Measurements from ENCODE around the gene NKRF. TPM values are rescaled to one million over a fixed set of nuclear protein-coding genes. Genes with fewer than 3 reads are reported as not detected.

NKRF gene
- total RNA-seq, 1 donor from 2014 or later: 25.1 TPM

DNA sequence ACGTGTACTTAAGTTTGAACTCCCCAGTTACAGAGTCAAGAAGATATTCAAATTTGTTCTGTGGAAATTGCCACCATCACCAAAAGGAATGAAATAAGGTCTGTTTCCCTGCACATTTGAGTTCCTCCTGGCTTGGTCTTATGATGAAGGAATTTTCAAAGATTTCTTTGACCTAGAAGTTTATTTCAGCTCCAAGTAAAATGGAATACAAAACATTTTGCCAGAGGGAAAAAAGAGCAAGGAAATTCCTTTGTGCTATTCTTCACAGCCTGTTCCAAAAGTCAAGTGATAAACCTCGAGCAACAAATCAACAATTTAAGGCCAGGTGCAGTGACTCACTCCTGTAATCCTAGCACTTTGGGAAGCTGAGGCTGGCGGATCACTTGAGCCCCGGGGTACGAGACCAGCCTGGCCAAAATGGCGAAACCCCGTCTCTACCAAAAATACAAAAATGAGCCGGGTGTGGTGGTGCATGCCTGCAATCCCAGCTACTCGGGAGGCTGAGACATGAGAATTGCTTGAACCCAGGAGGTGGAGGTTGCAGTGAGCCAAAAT lies 3.4 kb downstream of the NKRF start:
- Mint-ChIP-seq H3K27ac (no peak overlapping the region), H3K36me3 (ENCODE audit: low read depth) (peaks cover 27% of the 10 kb centered on the region), H3K4me3 (ENCODE audit: low read depth) (no peak overlapping the region), H3K9me3 (no peaks in the 10 kb centered on the region), H3K27me3 (ENCODE audit: low read depth) (no peaks in the 10 kb centered on the region), H3K4me1 (ENCODE audit: low read depth) (peaks cover 17% of the 10 kb centered on the region)
- intact Hi-C loops (cut with micrococcal nuclease): loop anchor here (10.0 kb wide), 1 partner anchor 88 kb away; no protein-coding TSS in a partner anchor
- no peak for DNase-seq (ENCODE audit: low spot score)

DNA sequence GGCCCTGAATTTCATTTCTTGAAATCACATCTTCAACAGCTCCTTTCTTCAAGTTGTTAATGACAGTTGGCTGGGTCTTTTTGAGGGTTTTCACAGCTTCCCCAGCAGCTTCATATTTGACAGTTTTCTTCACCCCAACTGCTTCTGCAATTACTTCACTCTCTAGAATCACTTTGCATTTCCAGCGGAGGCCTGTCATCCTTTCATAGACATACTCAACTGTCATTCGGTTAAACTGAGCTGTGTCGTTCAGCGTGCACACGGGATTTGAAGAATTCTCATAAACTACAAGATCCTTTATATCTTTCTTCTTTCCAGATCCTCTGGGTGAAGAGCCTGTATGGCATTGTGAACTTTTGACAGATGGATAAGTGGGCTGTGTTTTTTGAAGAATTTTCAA lies 16.4 kb downstream of the NKRF start:
- no peak overlapping the region for H3K27ac Mint-ChIP-seq
- H3K9me3 Mint-ChIP-seq: no peaks in the 10 kb centered on the region
- H3K4me3 Mint-ChIP-seq (ENCODE audit: low read depth): no peak overlapping the region
- DNase-seq (ENCODE audit: low spot score): no peak
- peaks cover 33% of the 10 kb centered on the region for H3K36me3 Mint-ChIP-seq (ENCODE audit: low read depth)
- no peaks in the 10 kb centered on the region for H3K4me1 Mint-ChIP-seq (ENCODE audit: low read depth)
- no peaks in the 10 kb centered on the region for H3K27me3 Mint-ChIP-seq (ENCODE audit: low read depth)
- intact Hi-C loops (cut with micrococcal nuclease): no loop called here

DNA sequence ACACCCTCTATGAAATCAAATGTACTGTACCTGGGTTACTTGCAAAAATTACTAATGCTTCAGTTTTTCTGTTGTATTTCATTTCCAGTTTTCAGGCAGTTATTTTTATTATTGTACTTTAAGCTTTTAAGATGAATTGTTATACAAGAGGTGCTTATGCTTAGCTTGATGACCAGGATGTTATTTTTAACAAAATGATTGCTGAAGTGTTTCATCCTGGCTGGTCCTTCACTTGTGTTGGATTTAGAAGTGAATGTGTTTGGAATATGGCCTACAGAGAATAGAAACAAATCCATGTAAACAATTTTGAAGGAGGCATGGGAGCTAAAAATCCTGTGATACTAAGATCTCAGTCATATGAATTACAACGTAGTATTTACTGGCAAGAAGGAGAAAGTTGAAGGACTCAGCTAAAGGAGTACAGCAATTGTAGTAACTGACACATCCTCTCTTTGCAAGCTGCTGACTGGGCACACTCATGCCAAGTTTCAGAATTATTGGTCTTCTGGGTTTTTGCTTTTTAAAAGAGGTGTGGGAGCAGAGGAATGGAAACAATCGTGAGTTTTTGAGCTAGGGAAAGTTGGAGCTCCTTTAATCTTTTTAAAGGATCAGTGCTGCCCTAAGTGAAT lies 22.7 kb downstream of the NKRF start:
- H3K27me3 Mint-ChIP-seq (ENCODE audit: low read depth): no peaks in the 10 kb centered on the region
- H3K4me3 Mint-ChIP-seq (ENCODE audit: low read depth): no peak overlapping the region
- peaks cover 16% of the 10 kb centered on the region for H3K36me3 Mint-ChIP-seq (ENCODE audit: low read depth)
- no peak overlapping the region for H3K27ac Mint-ChIP-seq
- DNase-seq (ENCODE audit: low spot score): no peak
- intact Hi-C loops (cut with micrococcal nuclease): no loop called here
- H3K9me3 Mint-ChIP-seq: no peaks in the 10 kb centered on the region
- H3K4me1 Mint-ChIP-seq (ENCODE audit: low read depth): peaks cover 10% of the 10 kb centered on the region

DNA sequence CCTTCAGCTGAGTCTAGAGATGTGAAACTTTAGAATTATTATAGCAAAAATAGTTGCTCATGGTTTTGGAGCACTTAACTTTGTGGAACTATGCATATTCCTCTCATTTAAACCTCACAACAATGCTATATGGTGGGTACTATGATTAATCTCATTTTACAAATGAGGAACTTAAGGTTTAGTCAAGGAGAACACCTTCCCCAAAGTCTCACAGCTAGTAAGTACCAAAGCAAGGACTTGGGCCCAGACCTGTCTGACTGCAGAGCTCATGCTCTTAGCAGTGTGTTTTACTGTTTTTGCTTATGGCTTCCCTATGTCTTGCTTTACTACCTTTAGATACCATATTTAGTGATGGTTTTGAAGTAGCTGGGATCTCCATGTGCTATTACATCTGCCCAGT lies 26.8 kb downstream of the NKRF start:
- intact Hi-C loops (cut with micrococcal nuclease): loop anchor here (10.0 kb wide), 1 partner anchor 95 kb away; no protein-coding TSS in a partner anchor

DNA sequence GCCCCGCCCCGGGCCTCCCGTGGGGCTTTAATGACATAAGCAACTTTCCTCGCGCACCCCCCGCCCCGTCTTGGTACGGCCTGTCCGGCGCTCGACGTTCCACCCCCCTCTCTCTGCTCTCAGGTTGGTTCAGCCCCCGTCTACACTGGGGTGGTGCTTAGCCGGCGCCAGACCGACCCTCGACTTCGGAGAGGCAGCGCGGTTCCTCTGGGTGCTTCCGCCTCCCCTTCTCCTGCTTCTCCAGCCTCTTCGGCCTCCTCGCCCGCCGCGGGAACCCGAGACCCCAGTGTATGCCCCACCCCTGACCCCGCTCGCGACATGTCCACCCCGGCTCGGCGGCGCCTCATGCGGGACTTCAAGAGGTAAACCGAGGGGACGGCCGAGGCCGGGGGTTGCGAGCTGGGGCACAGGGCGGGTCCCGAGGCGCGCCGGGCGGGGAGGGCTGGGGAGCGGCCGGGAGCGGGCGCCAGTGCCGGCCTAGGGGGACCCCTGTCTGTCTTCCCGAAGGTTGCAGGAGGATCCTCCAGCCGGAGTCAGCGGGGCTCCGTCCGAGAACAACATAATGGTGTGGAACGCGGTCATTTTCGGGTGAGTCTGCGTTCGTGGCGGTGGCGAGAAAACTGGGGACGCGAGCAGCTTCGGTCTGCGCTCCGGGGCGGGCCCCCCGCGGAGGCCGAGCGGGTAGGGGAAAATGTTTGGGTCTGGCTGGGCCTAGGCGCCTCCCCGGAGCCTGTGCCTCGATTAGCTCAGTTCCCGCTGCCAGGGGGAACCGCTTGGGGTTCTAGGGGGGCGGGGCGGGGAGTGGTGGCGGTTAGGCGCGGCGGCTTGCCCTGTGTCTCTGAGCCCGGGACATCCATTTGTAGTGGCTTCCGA lies 31.6 kb downstream of the NKRF start, which contains the start of gene UBE2A:
TSS of gene UBE2A (plus strand) at position 170 of the 873 bp plus-strand sequence. CDS start at position 319, 149 bp downstream.
- Mint-ChIP-seq H3K4me3 (ENCODE audit: low read depth) (peak within 1 kb of the TSS; percentile 91), H3K36me3 (ENCODE audit: low read depth) (peaks cover 10% of the 10 kb centered on the region), H3K9me3 (no peaks in the 10 kb centered on the region), H3K27ac (peak within 1 kb of the TSS; percentile 90), H3K27me3 (ENCODE audit: low read depth) (no peaks in the 10 kb centered on the region), H3K4me1 (ENCODE audit: low read depth) (peaks cover 15% of the 10 kb centered on the region)
- DNase-seq (ENCODE audit: low spot score): peak; percentile 82
- intact Hi-C loops (cut with micrococcal nuclease): loop anchor here (1.0 to 10.0 kb wide), 5 partner anchors 9 to 119 kb away; partner anchors contain the start of genes SEPTIN6 and STEEP1

More for the DNA sequence above, 26.8 kb downstream of the NKRF start:
- Mint-ChIP-seq H3K27ac (no peak overlapping the region), H3K9me3 (no peaks in the 10 kb centered on the region), H3K4me3 (ENCODE audit: low read depth) (no peak overlapping the region), H3K4me1 (ENCODE audit: low read depth) (peaks cover 16% of the 10 kb centered on the region), H3K27me3 (ENCODE audit: low read depth) (no peaks in the 10 kb centered on the region), H3K36me3 (ENCODE audit: low read depth) (peaks cover 22% of the 10 kb centered on the region)
- DNase-seq (ENCODE audit: low spot score): no peak

DNA sequence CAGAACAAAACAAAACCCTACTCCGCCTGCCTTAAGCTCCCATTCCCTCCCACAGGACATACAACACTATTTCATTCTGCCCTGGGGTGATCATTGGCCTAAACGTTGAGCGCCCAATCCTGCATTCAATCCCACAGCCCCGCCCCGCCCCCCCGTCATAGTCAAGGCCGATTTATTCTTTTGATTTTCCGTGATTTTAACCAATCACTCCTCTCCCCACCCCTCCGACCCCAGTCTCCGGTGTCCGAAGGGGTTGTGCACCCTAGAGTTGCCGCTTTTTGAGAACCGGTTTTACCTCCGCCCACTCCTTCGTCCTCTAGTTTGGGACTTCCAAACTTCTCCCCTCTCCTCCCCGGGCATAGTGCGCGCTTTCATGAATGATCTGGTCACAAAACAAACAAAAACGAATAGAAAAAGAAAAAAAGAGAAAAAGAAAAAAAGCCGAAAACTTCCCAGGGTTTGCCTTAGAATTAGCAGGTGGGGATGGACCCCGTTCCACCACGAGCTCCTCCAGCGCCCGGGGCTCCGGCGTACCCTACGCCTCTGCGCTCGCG lies 32.3 kb downstream of the NKRF start:
- Mint-ChIP-seq H3K4me1 (ENCODE audit: low read depth) (peaks cover 15% of the 10 kb centered on the region), H3K9me3 (no peaks in the 10 kb centered on the region), H3K27me3 (ENCODE audit: low read depth) (no peaks in the 10 kb centered on the region), H3K27ac (peak overlapping the region; percentile 90), H3K36me3 (ENCODE audit: low read depth) (peaks cover 10% of the 10 kb centered on the region), H3K4me3 (ENCODE audit: low read depth) (peak overlapping the region; percentile 91)
- intact Hi-C loops (cut with micrococcal nuclease): loop anchor here (1.0 to 10.0 kb wide), 4 partner anchors 9 to 119 kb away; partner anchors contain the start of genes SEPTIN6 and STEEP1
- DNase-seq (ENCODE audit: low spot score): no peak

DNA sequence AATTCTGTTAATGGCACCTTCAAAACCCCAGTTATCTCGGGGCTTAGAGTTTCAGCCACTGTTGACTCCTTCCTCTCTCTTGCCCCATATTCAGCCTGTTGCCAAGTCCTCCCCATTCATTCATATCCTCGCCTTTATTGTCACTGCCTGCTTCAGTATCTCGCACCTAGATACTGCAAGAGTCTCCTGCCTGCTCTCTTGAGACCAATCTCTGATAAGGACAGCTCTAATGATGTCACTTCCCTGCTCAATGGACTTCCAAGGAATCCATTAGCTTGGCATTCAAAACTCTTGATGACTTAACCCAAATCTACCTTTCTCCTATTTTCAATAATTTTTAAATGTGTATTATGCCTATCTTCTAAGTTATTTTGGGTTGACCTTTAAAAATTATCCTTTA lies 33.0 kb downstream of the NKRF start:
- peak overlapping the region; percentile 91 for H3K4me3 Mint-ChIP-seq (ENCODE audit: low read depth)
- DNase-seq (ENCODE audit: low spot score): no peak
- H3K36me3 Mint-ChIP-seq (ENCODE audit: low read depth): peaks cover 7% of the 10 kb centered on the region
- H3K4me1 Mint-ChIP-seq (ENCODE audit: low read depth): peaks cover 13% of the 10 kb centered on the region
- intact Hi-C loops (cut with micrococcal nuclease): loop anchor here (10.0 kb wide), 1 partner anchor 88 kb away; no protein-coding TSS in a partner anchor
- no peaks in the 10 kb centered on the region for H3K9me3 Mint-ChIP-seq
- no peaks in the 10 kb centered on the region for H3K27me3 Mint-ChIP-seq (ENCODE audit: low read depth)
- H3K27ac Mint-ChIP-seq: no peak overlapping the region

DNA sequence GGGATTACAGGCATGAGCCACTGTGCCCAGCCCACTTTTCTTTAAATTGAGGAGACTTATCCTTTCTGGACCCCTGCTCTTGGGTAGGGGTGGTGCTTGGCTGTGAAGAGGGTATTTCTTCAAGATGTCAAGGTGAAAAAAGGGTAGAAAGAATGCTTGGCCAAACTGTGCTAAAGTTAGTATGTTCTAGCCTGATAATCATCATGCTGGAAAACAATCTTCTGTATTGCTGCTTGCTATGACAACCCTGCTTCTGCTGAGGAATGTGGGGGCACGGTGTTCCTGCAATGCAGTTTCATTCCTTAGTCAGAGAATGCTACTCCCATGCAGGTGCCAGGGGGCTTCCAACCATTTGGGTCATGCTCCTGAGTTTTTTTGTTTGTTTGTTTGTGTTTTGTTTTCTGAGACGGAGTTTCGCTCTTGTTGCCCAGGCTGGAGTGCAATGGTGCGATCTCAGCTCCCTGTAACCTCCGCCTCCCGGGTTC lies 35.8 kb downstream of the NKRF start:
- Mint-ChIP-seq H3K27ac (no peak overlapping the region), H3K4me3 (ENCODE audit: low read depth) (no peak overlapping the region), H3K27me3 (ENCODE audit: low read depth) (no peaks in the 10 kb centered on the region), H3K36me3 (ENCODE audit: low read depth) (no peaks in the 10 kb centered on the region), H3K9me3 (no peaks in the 10 kb centered on the region), H3K4me1 (ENCODE audit: low read depth) (peaks cover 7% of the 10 kb centered on the region)
- DNase-seq (ENCODE audit: low spot score): no peak
- intact Hi-C loops (cut with micrococcal nuclease): loop anchor here (10.0 kb wide), 1 partner anchor 86 kb away; no protein-coding TSS in a partner anchor

DNA sequence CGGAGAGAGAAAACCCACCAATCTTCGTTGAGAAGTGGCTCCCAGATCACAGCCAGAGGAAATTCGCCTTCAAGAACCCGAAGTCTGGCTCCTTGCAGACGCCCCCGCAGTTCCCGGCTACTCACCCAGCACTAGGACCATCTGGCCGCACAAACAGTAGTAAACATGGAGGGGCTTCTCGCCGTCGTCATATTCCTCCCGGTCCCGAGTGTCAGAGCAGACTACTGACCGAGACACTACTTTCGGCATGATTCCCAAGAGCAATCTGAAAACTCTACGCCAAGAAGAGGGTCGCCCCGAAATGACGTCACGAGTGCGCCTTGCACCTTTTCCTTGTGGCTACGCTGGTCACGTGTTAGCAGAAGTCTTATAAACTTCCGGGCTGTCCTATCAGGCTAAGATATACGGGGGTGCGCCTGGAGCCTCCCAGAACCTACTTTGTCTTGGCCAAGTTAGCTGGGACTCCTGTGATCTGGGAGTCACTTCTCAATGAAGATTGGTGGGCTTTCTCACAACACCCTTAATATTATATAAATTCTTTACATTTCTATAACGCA lies 41.0 kb downstream of the NKRF start, which contains the start of gene STEEP1:
TSS of gene STEEP1 (minus strand) at position 303 of the 557 bp plus-strand sequence. CDS start at position 249, 54 bp downstream.
- H3K4me3 Mint-ChIP-seq (ENCODE audit: low read depth): peak within 1 kb of the TSS; percentile 93
- peak; percentile 82 for DNase-seq (ENCODE audit: low spot score)
- H3K36me3 Mint-ChIP-seq (ENCODE audit: low read depth): peaks cover 3% of the 10 kb centered on the region
- peaks cover 11% of the 10 kb centered on the region for H3K4me1 Mint-ChIP-seq (ENCODE audit: low read depth)
- peak within 1 kb of the TSS; percentile 89 for H3K27ac Mint-ChIP-seq
- no peaks in the 10 kb centered on the region for H3K27me3 Mint-ChIP-seq (ENCODE audit: low read depth)
- intact Hi-C loops (cut with micrococcal nuclease): loop anchor here (1.0 to 2.0 kb wide), 2 partner anchors 9 to 128 kb away; partner anchors contain the start of genes SEPTIN6 and UBE2A
- H3K9me3 Mint-ChIP-seq: no peaks in the 10 kb centered on the region

DNA sequence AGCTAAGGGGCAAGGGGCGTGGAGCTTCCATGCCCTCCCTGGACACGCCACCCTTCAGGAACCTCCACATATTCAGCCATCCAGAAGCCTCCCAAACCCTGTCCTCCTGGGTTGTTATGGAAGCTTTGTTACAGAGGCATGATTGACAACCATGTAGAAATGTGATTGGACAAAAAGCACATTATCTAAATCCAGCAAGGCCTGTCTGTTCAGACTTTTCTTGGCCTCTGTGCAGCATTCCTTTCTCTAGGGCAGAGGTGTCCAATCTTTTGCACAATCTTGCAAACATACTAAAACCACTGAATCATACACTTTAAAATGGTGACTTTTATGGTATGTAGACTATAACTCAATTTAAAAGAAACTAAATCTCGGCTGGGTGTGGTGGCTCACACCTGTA lies 53.7 kb downstream of the NKRF start:
- no peak overlapping the region for H3K4me3 Mint-ChIP-seq (ENCODE audit: low read depth)
- H3K27me3 Mint-ChIP-seq (ENCODE audit: low read depth): no peaks in the 10 kb centered on the region
- no peak for DNase-seq (ENCODE audit: low spot score)
- peaks cover 9% of the 10 kb centered on the region for H3K36me3 Mint-ChIP-seq (ENCODE audit: low read depth)
- H3K27ac Mint-ChIP-seq: no peak overlapping the region
- peaks cover 3% of the 10 kb centered on the region for H3K4me1 Mint-ChIP-seq (ENCODE audit: low read depth)
- intact Hi-C loops (cut with micrococcal nuclease): no loop called here
- no peaks in the 10 kb centered on the region for H3K9me3 Mint-ChIP-seq

DNA sequence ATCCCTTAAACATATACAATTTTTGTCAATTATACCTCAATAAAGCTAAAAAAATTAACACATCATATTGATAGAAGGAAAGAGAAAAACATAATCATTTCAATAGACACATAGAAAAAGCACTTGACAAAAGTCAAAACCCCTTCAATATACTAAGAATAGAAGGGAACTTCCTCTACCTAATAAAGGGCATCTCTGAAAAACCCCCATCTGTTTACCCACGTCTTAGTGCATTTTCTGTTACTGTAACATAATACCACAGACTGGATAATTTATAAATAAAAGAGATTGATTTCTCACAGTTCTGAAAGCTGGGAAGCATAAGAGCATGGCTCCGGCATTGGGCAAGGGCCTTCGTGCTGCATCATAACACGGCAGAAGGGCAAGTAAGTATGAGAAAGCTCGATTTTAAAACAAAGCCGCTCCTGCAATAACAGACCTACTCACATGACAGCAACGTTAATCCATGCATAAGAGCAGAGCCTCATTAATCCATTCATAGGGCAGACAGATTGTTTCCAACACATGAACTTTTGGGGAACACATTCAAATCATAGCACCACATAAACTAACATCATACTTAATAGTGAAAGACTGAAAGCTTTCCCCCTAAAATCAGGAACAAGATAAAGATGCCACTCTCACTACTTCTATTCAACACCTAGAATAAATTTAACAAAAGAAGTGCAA lies 56.8 kb downstream of the NKRF start:
- Mint-ChIP-seq H3K36me3 (ENCODE audit: low read depth) (no peaks in the 10 kb centered on the region), H3K4me3 (ENCODE audit: low read depth) (no peak overlapping the region), H3K9me3 (no peaks in the 10 kb centered on the region), H3K4me1 (ENCODE audit: low read depth) (peaks cover 3% of the 10 kb centered on the region), H3K27me3 (ENCODE audit: low read depth) (no peaks in the 10 kb centered on the region), H3K27ac (no peak overlapping the region)
- intact Hi-C loops (cut with micrococcal nuclease): no loop called here
- DNase-seq (ENCODE audit: low spot score): no peak
